Panc1 (cell line): ENCODE measurements around the gene RSRC2. TPM values are rescaled to one million over a fixed set of nuclear protein-coding genes. Genes with fewer than 3 reads are reported as not detected.
A peak's percentile ranks its signal among the peaks of the same experiment; 100 is the strongest.
"Not testable (repeated sequence)": the region's sequence is repeated elsewhere in the genome, so short reads cannot be mapped to it uniquely, and the experiment has no call there.

ENCODE experiments used
- ATAC-seq: fragments of 200-7000 bp; cut with Tn5 transposase; 2 replicates; pipeline ENCODE4 v1.9.1; 2020; ENCODE audit warnings: mild to moderate bottlenecking, moderate library complexity
- BruUV-seq: library from RNA; stranded (reverse); fragments of 400-500 nt; replicated peaks from 2 replicates; lab custom pipeline; 2021; lab: Mats Ljungman, UMichigan
- CTCF ChIA-PET: fragments of 300-600 bp; sonication (Branson Sonifier 250); formaldehyde crosslinking; loops from one replicate; lab custom pipeline; 2022; ENCODE audit warnings: antibody characterized with exemption; lab: Charles Lee
- POLR2A ChIA-PET: fragments of 300-600 bp; sonication (Branson Sonifier 250); formaldehyde crosslinking; loops from one replicate; lab custom pipeline; 2022; ENCODE audit warnings: antibody characterized with exemption; lab: Charles Lee
- DNase-seq: peaks from one replicate; pipeline ENCODE4 v3.0.0-alpha.2; 2010; ENCODE audit warnings: low read depth, low spot score
- H3K27ac ChIP-seq: 2 replicates; pipeline ENCODE4 v1.5.1; 2011; ENCODE audit warnings: mild to moderate bottlenecking, low read length, inconsistent platforms
- H3K27me3 ChIP-seq: fragments of 200-500 bp; sonication (Bioruptor generic); 2 replicates; pipeline ENCODE4 v1.6.0; 2014; ENCODE audit warnings: low read length, inconsistent platforms; ENCODE audit not compliant: control insufficient read depth, insufficient read depth
- H3K36me3 ChIP-seq: fragments of 200-500 bp; sonication (Bioruptor generic); 2 replicates; pipeline ENCODE4 v1.5.1; 2014; ENCODE audit warnings: inconsistent platforms, mild to moderate bottlenecking, low read length, moderate library complexity; ENCODE audit not compliant: control insufficient read depth, insufficient read depth
- H3K4me1 ChIP-seq: 2 replicates; pipeline ENCODE4 v1.5.1; 2011; ENCODE audit warnings: inconsistent platforms, mild to moderate bottlenecking, low read length, moderate library complexity; ENCODE audit not compliant: control insufficient read depth, insufficient read depth
- H3K4me3 ChIP-seq, 2 experiments: 2 replicates each; pipeline ENCODE4 v1.5.1; 2011 to 2012; ENCODE audit warnings: low read depth in 2 of 2, low read length in 2 of 2, mild to moderate bottlenecking in 2 of 2, inconsistent platforms in 1 of 2, moderate library complexity in 1 of 2
- H3K9me3 ChIP-seq: fragments of 200-500 bp; sonication (Bioruptor generic); 2 replicates; pipeline ENCODE4 v1.5.1; 2014; ENCODE audit warnings: low read depth, mild to moderate bottlenecking, inconsistent platforms, low read length, moderate library complexity; ENCODE audit not compliant: control insufficient read depth, insufficient read depth
- POLR2AphosphoS5 ChIP-seq: IDR thresholded peaks from 2 replicates; pipeline ENCODE4 v1.6.1; 2012; ENCODE audit warnings: mild to moderate bottlenecking, low read depth, low read length, moderate library complexity
- SIN3A ChIP-seq: IDR thresholded peaks from 2 replicates; pipeline ENCODE4 v1.6.1; 2012; ENCODE audit warnings: low read depth, mild to moderate bottlenecking, low read length, moderate library complexity, borderline replicate concordance; ENCODE audit not compliant: insufficient read depth
- TCF7L2 ChIP-seq: IDR thresholded peaks from 2 replicates; pipeline ENCODE4 v1.6.1; 2011; ENCODE audit warnings: mild to moderate bottlenecking, low read depth, low read length, inconsistent platforms
- in situ Hi-C: cut with HindIII; loops from 2 replicates; pipeline ENCODE4 v1.10.0; 2016; ENCODE audit warnings: low sequenced_read_pairs, low pct_unique_long_range_greater_than_20kb
- intact Hi-C: fragments of 100-400 bp; cut with micrococcal nuclease; formaldehyde crosslinking; loops from one replicate; pipeline ENCODE4 v1.10.0; 2022; ENCODE audit not compliant: unreplicated experiment
- total RNA-seq: library from RNA; stranded (reverse); gene quantifications from one replicate; pipeline ENCODE4 v1.2.1, GENCODE V29; 2021; ENCODE audit not compliant: unreplicated experiment
- TF ChIP-seq, protein P1 (sequence below): fragments of 450-650 bp; IDR thresholded peaks from 2 replicates; pipeline ENCODE4 v1.5.1; 2017; ENCODE audit warnings: mild to moderate bottlenecking
- TF ChIP-seq, protein P2 (sequence below), 2 experiments: IDR thresholded peaks; 2 replicates each; pipeline ENCODE4 v1.6.1; 2011 to 2012; ENCODE audit warnings: low read depth in 2 of 2, control low read depth in 1 of 2, low read length in 1 of 2, mild to moderate bottlenecking in 1 of 2, moderate library complexity in 1 of 2; ENCODE audit not compliant: insufficient read depth in 1 of 2

The RSRC2 gene
- total RNA-seq, 1 experiment from 2014 or later, result 57.8 TPM

DNA sequence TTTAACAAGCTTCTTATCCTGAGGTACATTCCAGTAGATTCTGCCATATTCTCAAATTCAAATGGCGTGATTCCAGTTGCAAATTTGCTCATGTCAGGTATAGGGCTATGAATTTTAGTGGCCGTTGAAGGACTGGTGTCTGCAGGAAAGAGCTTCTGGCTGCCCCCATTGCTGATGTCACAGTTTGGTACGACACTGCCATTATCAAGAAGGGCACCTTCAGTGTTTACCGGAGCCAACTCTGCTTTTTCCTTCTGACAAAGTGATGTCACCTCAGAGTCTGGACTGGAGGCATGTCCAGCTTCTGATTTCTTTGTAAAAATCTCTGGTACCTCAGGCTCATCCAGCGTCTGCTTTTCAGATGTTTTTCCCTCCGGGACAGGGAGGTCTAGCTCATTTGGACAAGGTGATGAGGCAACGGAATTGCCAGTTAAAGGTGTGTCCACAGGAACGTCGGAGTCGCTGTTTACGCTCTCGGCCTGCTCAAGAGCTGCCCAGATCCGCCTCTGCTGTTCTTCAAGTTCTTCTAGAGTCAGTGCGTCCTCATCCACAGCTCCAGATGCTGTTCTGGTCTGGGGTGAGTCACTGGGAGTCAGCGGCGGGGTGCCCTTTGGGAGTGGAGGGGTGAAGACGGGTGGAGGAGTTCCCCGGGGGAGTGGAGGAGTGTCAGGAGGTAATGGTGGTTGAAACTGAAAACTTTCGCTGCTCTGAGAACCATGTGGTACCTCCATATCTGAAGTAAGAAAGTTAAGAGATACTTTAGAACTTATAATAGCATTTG lies 53.0 kb downstream of the RSRC2 start:
- peaks cover 20% of the 10 kb centered on the region for H3K36me3 ChIP-seq
- intact Hi-C loops (no loop called here), in situ Hi-C loops (no loop called here)
- ATAC-seq (no peak), DNase-seq (no peak)
- H3K4me3 ChIP-seq, result no peak overlapping the region
- H3K9me3 ChIP-seq, result no peaks in the 10 kb centered on the region
- H3K27me3 ChIP-seq, result no peaks in the 10 kb centered on the region
- TF ChIP-seq TCF7L2, result no peak
- TF ChIP-seq, protein P1, sequence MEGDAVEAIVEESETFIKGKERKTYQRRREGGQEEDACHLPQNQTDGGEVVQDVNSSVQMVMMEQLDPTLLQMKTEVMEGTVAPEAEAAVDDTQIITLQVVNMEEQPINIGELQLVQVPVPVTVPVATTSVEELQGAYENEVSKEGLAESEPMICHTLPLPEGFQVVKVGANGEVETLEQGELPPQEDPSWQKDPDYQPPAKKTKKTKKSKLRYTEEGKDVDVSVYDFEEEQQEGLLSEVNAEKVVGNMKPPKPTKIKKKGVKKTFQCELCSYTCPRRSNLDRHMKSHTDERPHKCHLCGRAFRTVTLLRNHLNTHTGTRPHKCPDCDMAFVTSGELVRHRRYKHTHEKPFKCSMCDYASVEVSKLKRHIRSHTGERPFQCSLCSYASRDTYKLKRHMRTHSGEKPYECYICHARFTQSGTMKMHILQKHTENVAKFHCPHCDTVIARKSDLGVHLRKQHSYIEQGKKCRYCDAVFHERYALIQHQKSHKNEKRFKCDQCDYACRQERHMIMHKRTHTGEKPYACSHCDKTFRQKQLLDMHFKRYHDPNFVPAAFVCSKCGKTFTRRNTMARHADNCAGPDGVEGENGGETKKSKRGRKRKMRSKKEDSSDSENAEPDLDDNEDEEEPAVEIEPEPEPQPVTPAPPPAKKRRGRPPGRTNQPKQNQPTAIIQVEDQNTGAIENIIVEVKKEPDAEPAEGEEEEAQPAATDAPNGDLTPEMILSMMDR, result no peak
- TF ChIP-seq, protein P2, sequence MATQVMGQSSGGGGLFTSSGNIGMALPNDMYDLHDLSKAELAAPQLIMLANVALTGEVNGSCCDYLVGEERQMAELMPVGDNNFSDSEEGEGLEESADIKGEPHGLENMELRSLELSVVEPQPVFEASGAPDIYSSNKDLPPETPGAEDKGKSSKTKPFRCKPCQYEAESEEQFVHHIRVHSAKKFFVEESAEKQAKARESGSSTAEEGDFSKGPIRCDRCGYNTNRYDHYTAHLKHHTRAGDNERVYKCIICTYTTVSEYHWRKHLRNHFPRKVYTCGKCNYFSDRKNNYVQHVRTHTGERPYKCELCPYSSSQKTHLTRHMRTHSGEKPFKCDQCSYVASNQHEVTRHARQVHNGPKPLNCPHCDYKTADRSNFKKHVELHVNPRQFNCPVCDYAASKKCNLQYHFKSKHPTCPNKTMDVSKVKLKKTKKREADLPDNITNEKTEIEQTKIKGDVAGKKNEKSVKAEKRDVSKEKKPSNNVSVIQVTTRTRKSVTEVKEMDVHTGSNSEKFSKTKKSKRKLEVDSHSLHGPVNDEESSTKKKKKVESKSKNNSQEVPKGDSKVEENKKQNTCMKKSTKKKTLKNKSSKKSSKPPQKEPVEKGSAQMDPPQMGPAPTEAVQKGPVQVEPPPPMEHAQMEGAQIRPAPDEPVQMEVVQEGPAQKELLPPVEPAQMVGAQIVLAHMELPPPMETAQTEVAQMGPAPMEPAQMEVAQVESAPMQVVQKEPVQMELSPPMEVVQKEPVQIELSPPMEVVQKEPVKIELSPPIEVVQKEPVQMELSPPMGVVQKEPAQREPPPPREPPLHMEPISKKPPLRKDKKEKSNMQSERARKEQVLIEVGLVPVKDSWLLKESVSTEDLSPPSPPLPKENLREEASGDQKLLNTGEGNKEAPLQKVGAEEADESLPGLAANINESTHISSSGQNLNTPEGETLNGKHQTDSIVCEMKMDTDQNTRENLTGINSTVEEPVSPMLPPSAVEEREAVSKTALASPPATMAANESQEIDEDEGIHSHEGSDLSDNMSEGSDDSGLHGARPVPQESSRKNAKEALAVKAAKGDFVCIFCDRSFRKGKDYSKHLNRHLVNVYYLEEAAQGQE (IDR thresholded peaks at IDR 0.05; ENCODE audit: insufficient read depth in 1 of 2, low read depth in 2 of 2, low read length in 1 of 2), result no peak
- no peak for TF ChIP-seq POLR2AphosphoS5
- no peak for TF ChIP-seq SIN3A
- CTCF ChIA-PET, result interaction anchor here (0.6 to 1.2 kb wide), 2 partner anchors 73 to 74 kb away, joined by 4 to 6 read pairs; no protein-coding TSS in a partner anchor
- BruUV-seq, result no TSS peak
- no peak overlapping the region for H3K27ac ChIP-seq
- H3K4me1 ChIP-seq, result peaks cover 6% of the 10 kb centered on the region; the same call in 1 of the 2 replicates
- POLR2A ChIA-PET, result no interaction called here

DNA sequence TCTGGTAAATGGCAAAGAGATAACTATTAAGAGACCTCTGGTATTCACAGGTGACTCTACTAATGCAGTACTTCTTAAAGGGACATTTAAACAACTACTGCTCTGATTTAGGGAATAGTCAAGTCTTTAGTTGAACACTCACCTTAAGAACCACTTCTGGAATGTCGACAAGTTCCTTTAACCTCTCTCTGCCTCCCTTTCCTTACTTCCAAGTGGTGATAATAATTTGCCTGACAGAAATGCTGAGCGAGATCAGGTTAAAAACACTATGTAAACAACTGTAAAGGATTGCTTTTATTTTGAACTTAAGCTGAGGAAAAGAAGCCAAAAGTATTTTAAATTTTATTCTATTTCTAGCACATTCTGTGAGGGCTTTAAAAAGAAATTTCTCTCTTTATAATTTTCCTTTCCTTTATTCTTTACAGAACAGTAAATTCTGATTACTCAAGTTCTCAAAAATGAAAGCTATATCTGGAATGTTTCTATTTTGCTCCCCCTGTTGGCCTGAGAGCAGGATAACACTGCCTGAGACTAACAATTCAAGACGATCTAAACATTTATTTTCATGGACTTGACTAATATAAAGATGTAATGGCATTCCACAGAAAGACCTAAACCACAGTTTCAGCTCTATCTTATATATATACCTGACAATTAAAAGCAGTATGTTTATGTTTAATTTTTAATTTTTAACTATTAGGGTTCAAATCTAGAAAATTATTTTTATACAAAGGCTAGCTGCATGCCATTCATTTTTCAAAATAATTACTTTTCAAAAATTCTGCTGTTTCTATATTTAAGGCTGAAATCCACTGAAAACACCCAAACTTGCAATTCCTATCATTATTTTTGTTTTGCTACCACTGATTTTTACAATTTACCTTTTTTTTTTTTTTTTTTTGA lies 55.2 kb downstream of the RSRC2 start:
- peaks cover 6% of the 10 kb centered on the region; the same call in 1 of the 2 replicates for H3K4me1 ChIP-seq
- H3K4me3 ChIP-seq, result no peak overlapping the region
- in situ Hi-C loops, result no loop called here
- DNase-seq (no peak), ATAC-seq (peak; percentile 71)
- H3K27ac ChIP-seq, result peak overlapping the region; percentile 60; the same call in 1 of the 2 replicates
- peaks cover 9% of the 10 kb centered on the region; the same call in 1 of the 2 replicates for H3K36me3 ChIP-seq
- BruUV-seq, result no TSS peak
- CTCF ChIA-PET, result interaction anchor here (0.6 to 1.5 kb wide), 11 partner anchors 8 to 1224 kb away, joined by 3 to 19 read pairs (median 3); no protein-coding TSS in a partner anchor
- POLR2A ChIA-PET, result interaction anchor here (0.6 kb wide), 2 partner anchors 103 to 132 kb away, joined by 3 to 4 read pairs; no protein-coding TSS in a partner anchor
- H3K27me3 ChIP-seq, result no peaks in the 10 kb centered on the region
- no peaks in the 10 kb centered on the region for H3K9me3 ChIP-seq
- intact Hi-C loops, result loop anchor here (1.0 kb wide), 1 partner anchor 72 kb away; no protein-coding TSS in a partner anchor
- TF ChIP-seq, protein P1, result peak; percentile 80; the same call in 1 of the 2 replicates
- TF ChIP-seq, protein P2 (IDR thresholded peaks at IDR 0.05; ENCODE audit: insufficient read depth in 1 of 2, low read depth in 2 of 2, low read length in 1 of 2), result no peak
- TF ChIP-seq SIN3A, result no peak

DNA sequence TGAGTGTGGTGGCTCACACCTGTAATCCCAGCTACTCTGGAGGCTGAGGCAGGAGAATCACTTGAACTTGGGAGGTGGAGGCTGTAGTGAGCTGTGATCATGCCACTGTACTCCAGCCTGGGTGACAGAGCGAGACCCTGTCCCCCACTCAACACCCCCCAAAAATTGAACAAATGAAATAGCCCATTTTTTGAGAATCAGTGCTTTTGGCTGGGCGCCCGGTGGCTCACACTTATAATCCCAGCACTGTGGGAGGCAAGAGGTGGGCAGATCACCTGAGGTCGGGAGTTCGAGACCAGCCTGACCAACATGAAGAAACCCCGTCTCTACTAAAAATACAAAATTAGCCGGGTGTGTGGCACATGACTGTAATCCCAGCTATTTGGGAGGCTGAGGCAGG lies 56.2 kb downstream of the RSRC2 start:
- intact Hi-C loops, H3K4me1 ChIP-seq, H3K27me3 ChIP-seq, in situ Hi-C loops, BruUV-seq, H3K9me3 ChIP-seq, DNase-seq, H3K4me3 ChIP-seq, H3K27ac ChIP-seq, H3K36me3 ChIP-seq, ATAC-seq: not testable (repeated sequence)
- POLR2A ChIA-PET, result interaction anchor here (0.7 kb wide), 1 partner anchor 46 kb away, joined by 9 read pairs; no protein-coding TSS in a partner anchor
- CTCF ChIA-PET, result interaction anchor here (0.7 to 1.5 kb wide), 4 partner anchors 9 to 135 kb away, joined by 3 to 7 read pairs (median 5); no protein-coding TSS in a partner anchor
